GM19395 (cell line): Measurements from ENCODE around the gene NF2.

Experiments used
- ATAC-seq: cut with Tn5 transposase; IDR thresholded peaks from one replicate; pipeline ENCODE4 v1.9.1; 2021; ENCODE audit warnings: mild to moderate bottlenecking, moderate library complexity; ENCODE audit not compliant: unreplicated experiment

NF2 gene

GRCh38 chr22:29738118-29738815 is 134.8 kb downstream of the NF2 start:
- ATAC-seq = no peak

- no peak for ATAC-seq
Measured at GRCh38 chr22:29739346-29739875, 136.0 kb downstream of the NF2 start.

DNA sequence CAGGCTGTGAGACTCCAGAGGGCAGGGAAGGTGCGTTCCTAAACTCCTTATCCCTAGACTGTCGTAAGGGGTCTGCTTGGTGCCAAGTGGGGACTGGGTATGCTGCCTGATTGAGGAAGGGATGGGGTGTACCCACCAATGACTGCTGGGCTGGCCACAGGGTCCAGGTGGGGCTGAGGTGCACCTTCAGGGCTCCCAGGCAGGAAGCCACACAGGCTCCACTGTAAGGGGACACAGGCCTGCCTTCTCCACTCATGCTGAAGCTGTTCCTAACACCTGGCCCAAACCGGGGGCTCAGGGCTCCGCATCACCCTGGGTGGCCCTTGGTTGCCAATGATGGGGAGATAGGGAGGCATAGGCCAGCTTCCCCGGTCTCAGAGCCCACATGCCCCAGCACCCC is 136.8 kb downstream of the NF2 start:
- no peak for ATAC-seq

DNA sequence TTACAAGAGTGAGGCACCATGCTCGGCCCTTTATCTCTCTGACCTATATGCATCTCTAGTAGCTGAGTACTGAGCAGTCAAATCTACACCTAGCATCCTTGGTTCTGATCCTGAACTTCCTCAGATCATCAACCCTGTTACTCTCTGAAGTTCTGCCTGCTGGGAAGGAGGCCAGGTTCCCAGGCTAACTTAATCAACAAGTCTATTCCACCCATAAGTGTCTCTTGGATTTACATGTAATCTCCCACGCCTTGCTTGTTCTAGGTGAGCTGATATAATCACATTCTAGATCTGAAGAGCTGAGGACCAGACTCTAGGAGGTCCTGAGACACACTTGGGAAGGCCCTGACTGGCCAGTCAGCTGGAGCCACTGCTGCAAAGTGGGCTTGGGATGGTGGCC is 138.5 kb downstream of the NF2 start:
- no peak for ATAC-seq

GRCh38 chr22:29742326-29742725 is 138.9 kb downstream of the NF2 start:
- ATAC-seq = no peak

- no peak for ATAC-seq
Measured at GRCh38 chr22:29744902-29745301, 141.5 kb downstream of the NF2 start.

GRCh38 chr22:29747832-29748231 is 144.4 kb downstream of the NF2 start:
- ATAC-seq = no peak
